ENCODE measurements around the gene PATJ. TPM values are rescaled to one million over a fixed set of nuclear protein-coding genes. Genes with fewer than 3 reads are reported as not detected.
"Not testable (repeated sequence)": the region's sequence is repeated elsewhere in the genome, so short reads cannot be mapped to it uniquely, and the experiment has no call there.

PATJ gene
- total RNA-seq, 1 donor from 2014 or later: 10.7 TPM

DNA sequence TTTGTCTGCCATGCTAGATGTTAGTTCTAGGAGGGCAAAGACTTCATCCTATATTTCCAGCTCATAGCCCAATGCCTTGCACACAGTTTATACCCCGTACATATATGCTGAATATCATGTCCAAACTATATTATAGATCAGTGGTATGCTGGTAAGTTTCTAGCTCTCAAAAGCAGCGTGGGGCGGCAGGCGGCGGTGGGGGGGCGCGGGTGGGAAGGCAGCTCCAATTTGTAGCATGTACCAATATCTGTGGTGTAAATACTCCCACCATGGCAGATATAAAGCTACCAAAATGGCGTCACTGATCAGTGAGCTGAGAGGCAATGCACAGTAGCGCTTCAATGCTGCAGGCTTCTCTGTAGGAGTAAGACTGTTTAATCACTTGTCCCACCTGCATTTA is 77.1 kb downstream of the PATJ start:
- Mint-ChIP-seq H3K4me3 (ENCODE audit: unreplicated experiment) (no peak overlapping the region), H3K27me3 (ENCODE audit: low read depth) (no peaks in the 10 kb centered on the region)

DNA sequence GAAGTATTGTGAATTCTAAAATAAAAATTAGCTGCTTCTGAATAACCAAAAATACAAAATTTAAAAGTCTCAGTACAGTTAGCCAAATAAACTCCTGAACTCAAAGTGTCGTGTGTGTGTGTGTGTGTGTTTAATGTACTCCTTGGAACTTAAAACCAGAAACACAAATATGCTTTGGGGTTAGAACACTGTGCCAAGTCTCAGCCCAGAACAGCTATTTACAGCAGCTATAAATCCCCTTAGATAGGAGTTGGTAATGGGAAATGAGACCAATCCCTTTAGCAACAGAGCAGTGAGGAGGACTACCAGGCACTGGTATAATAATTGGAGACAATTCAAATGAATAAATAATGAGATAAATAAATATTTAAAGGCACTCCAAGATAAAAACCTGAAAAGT is 83.1 kb downstream of the PATJ start:
- no peaks in the 10 kb centered on the region for H3K27me3 Mint-ChIP-seq (ENCODE audit: low read depth)
- H3K9me3 Mint-ChIP-seq (ENCODE audit: low read depth): no peaks in the 10 kb centered on the region
- H3K36me3 Mint-ChIP-seq (ENCODE audit: low read depth): peaks cover 5% of the 10 kb centered on the region
- H3K4me3 Mint-ChIP-seq (ENCODE audit: unreplicated experiment): no peak overlapping the region
- H3K27ac Mint-ChIP-seq (ENCODE audit: unreplicated experiment): no peak overlapping the region
- peaks cover 16% of the 10 kb centered on the region for H3K4me1 Mint-ChIP-seq (ENCODE audit: low read depth)
- TF ChIP-seq, protein P1, sequence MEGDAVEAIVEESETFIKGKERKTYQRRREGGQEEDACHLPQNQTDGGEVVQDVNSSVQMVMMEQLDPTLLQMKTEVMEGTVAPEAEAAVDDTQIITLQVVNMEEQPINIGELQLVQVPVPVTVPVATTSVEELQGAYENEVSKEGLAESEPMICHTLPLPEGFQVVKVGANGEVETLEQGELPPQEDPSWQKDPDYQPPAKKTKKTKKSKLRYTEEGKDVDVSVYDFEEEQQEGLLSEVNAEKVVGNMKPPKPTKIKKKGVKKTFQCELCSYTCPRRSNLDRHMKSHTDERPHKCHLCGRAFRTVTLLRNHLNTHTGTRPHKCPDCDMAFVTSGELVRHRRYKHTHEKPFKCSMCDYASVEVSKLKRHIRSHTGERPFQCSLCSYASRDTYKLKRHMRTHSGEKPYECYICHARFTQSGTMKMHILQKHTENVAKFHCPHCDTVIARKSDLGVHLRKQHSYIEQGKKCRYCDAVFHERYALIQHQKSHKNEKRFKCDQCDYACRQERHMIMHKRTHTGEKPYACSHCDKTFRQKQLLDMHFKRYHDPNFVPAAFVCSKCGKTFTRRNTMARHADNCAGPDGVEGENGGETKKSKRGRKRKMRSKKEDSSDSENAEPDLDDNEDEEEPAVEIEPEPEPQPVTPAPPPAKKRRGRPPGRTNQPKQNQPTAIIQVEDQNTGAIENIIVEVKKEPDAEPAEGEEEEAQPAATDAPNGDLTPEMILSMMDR (IDR thresholded peaks at IDR 0.05): no peak
- DNase-seq (ENCODE audit: low spot score): no peak

More for the DNA sequence above, 77.1 kb downstream of the PATJ start:
- Mint-ChIP-seq H3K4me1 (ENCODE audit: low read depth) (no peaks in the 10 kb centered on the region), H3K27ac (ENCODE audit: unreplicated experiment) (no peak overlapping the region), H3K9me3 (ENCODE audit: low read depth) (no peaks in the 10 kb centered on the region), H3K36me3 (ENCODE audit: low read depth) (peaks cover 2% of the 10 kb centered on the region)
- no peak for DNase-seq (ENCODE audit: low spot score)
- TF ChIP-seq, protein P1 (IDR thresholded peaks at IDR 0.05): no peak

DNA sequence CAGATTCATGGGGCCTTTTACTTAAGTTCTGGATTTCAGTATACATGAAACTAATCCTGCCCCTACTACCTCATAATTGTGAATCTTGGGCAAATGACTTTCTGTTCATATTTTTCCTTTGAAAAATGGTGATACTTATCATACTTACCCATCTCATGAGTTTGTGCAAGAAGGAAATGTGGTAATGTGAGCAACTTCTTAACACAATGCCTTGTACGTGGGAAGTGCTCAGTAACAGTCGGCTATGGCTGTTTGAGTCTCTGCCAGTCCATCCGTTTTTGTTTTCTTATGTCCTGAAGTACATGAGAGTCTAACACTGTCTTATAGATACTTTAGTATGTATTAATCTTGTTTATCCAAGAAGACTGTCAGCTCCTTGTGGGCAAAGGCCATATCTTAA is 86.5 kb downstream of the PATJ start:
- H3K4me1 Mint-ChIP-seq (ENCODE audit: low read depth): peaks cover 16% of the 10 kb centered on the region
- TF ChIP-seq, protein P1 (IDR thresholded peaks at IDR 0.05): no peak
- no peak overlapping the region for H3K27ac Mint-ChIP-seq (ENCODE audit: unreplicated experiment)
- peaks cover 5% of the 10 kb centered on the region for H3K36me3 Mint-ChIP-seq (ENCODE audit: low read depth)
- H3K9me3 Mint-ChIP-seq (ENCODE audit: low read depth): no peaks in the 10 kb centered on the region
- DNase-seq (ENCODE audit: low spot score): no peak
- H3K4me3 Mint-ChIP-seq (ENCODE audit: unreplicated experiment): no peak overlapping the region
- no peaks in the 10 kb centered on the region for H3K27me3 Mint-ChIP-seq (ENCODE audit: low read depth)

DNA sequence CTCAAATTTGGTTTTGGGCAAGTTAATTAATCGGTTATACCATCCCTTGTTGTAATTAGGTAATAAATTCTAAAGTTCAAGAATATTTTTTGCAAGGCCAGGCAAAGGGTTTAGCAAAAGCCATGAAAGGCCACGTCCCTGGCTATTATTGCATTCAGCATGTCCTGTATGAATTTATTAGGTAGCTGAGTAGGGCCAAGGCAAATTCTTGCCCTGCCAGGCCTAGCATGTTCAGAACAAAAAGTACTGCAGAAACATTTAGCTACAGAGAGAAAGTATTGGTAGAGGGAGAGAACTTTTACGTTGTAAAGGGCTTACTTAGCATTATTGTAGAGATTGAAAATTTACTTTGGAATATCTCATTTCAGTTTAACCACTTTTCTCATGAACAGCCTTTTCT is 94.4 kb downstream of the PATJ start:
- H3K9me3 Mint-ChIP-seq (ENCODE audit: low read depth): no peaks in the 10 kb centered on the region
- no peaks in the 10 kb centered on the region for H3K27me3 Mint-ChIP-seq (ENCODE audit: low read depth)
- DNase-seq (ENCODE audit: low spot score): no peak
- H3K27ac Mint-ChIP-seq (ENCODE audit: unreplicated experiment): no peak overlapping the region
- peaks cover 22% of the 10 kb centered on the region for H3K4me1 Mint-ChIP-seq (ENCODE audit: low read depth)
- H3K4me3 Mint-ChIP-seq (ENCODE audit: unreplicated experiment): no peak overlapping the region
- TF ChIP-seq, protein P1 (IDR thresholded peaks at IDR 0.05): no peak
- H3K36me3 Mint-ChIP-seq (ENCODE audit: low read depth): peaks cover 2% of the 10 kb centered on the region

DNA sequence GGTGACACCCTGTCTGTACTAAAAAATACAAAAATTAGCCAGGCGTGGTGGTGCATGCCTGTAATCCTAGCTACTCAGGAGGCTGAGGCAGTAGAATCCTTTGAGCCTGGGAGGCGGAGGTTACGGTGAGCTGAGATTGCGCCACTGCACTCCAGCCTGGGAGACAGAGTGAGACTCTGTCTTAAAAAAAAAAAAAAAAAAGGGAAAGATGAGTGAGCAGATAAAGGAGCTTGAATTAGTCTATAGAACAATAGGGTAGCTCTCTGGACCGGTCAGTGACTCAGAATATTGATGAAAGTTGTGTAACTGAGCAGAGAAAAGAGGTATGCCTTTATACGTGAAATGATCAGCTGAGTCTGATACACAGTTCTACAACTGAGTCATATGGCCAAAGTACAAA is 95.3 kb downstream of the PATJ start:
- not testable (repeated sequence) for DNase-seq (ENCODE audit: low spot score); H3K4me3 Mint-ChIP-seq (ENCODE audit: unreplicated experiment); H3K9me3 Mint-ChIP-seq (ENCODE audit: low read depth); H3K27ac Mint-ChIP-seq (ENCODE audit: unreplicated experiment); H3K36me3 Mint-ChIP-seq (ENCODE audit: low read depth); H3K27me3 Mint-ChIP-seq (ENCODE audit: low read depth)
- H3K4me1 Mint-ChIP-seq (ENCODE audit: low read depth): peaks cover 31% of the 10 kb centered on the region

DNA sequence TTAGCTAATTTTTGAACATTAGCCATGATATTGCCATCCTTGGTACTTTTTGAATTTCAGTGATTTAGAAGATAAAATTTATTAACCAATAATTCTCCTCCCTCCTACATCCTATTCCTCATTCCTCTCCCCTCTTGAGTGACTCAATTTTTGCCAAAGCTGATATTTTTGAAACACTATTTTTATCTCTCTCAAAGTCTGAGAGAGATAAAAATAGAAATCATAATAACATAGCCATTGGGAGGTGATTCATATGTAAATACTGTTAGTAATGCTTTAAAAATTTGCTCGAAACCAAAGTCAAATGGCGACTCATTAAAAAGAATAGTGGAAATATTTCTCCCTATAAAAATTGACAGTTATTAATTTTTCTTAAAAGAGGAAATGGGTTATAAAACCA is 97.4 kb downstream of the PATJ start:
- TF ChIP-seq, protein P1 (IDR thresholded peaks at IDR 0.05): no peak
- Mint-ChIP-seq H3K36me3 (ENCODE audit: low read depth) (peaks cover 2% of the 10 kb centered on the region), H3K9me3 (ENCODE audit: low read depth) (no peaks in the 10 kb centered on the region), H3K27me3 (ENCODE audit: low read depth) (no peaks in the 10 kb centered on the region), H3K4me3 (ENCODE audit: unreplicated experiment) (no peak overlapping the region), H3K4me1 (ENCODE audit: low read depth) (peaks cover 46% of the 10 kb centered on the region), H3K27ac (ENCODE audit: unreplicated experiment) (peak overlapping the region; percentile 70)
- DNase-seq (ENCODE audit: low spot score): no peak
